NK-92 treated with Interleukin-12 subunit alpha and Interleukin-12 subunit beta, amount 100 ng/mL, for 24 hours (cell line): ENCODE data around the gene PLEKHA1.

Experiments
- DNase-seq: peaks from one replicate; lab custom pipeline; 2025; lab: John Stamatoyannopoulos, UW

PLEKHA1 gene

DNA sequence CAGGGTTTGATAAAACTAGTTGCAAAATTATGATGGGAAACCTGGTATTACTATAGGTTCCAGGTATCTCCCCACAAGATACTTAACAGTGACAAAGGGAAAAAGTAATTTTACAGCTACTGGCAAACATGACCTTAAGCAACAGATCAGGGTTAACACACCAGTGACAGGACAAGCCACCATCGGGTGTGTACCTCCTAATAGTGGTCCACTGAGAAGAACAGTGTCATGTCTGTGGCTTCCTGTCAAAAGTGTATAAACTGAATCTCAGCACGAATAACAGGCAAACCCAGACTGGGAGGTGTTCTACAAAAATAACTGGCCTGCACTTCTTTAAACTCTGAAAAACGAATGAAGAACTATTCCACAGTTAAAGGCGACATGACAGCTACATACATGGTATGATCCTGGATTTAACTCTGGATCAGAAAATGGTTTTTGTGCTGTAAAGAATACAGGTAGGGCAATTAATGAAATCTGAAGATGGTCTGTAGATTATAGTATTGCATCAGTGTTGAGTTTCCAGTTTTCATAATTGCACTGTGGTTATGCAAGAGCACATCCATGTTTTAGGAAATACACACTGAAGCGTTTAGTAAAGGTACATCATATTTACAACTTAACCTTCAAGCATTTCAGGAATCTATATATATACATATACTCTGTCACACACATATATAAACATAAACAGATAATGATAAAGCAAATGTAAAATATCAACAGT, 47.9 kb downstream of the PLEKHA1 start:
- no peak for DNase-seq

- DNase-seq, result no peak
Measured at GRCh38 chr10:122424059-122424458, 49.6 kb downstream of the PLEKHA1 start.

GRCh38 chr10:122426829-122427228, 52.3 kb downstream of the PLEKHA1 start:
- no peak for DNase-seq

GRCh38 chr10:122427280-122427679, 52.8 kb downstream of the PLEKHA1 start:
- DNase-seq, result no peak

- DNase-seq, result no peak
Measured at GRCh38 chr10:122435212-122435827, 60.8 kb downstream of the PLEKHA1 start.

DNA sequence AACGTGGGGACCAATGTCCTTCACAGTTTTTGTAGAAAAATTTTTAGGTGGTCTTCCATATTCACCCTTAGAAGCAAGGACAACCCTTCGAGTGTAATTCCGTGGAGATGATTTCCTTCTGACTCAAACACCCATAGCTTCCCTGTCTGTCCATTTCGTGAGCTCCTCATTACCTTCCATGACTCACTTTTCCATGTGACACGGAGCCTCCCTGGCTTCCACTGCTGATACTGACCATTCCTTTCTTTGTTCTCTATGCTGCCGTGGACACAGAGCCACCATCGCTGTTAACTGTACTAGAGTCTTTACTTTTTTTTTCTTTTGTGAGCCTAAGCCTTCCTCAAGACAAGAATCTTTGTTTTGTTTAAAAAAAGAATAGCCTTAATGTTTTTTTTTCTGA, 67.5 kb downstream of the PLEKHA1 start:
- no peak for DNase-seq

GRCh38 chr10:122445469-122445868, 71.0 kb downstream of the PLEKHA1 start:
- no peak for DNase-seq

DNA sequence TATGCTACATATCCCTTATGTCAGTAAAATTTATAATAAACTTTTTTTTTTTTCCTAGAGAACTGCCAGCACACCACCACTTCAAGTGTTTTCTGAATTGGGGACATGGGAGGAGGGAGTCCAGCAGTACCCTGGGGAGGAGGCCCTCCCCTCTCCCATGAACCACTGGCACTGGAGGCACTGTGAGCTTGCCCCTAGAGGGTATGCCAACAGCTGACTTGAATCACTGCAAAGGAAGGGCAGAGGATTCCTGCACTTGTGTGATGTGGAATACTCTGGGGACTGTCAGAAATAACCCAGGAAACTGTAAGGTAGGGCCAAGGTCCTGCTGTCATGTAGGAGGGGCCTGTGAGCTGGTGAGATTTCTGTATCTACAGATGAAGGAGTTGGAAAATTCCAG, 71.4 kb downstream of the PLEKHA1 start:
- no peak for DNase-seq

- no peak for DNase-seq
Measured at GRCh38 chr10:122446668-122447423, 72.3 kb downstream of the PLEKHA1 start.

DNA sequence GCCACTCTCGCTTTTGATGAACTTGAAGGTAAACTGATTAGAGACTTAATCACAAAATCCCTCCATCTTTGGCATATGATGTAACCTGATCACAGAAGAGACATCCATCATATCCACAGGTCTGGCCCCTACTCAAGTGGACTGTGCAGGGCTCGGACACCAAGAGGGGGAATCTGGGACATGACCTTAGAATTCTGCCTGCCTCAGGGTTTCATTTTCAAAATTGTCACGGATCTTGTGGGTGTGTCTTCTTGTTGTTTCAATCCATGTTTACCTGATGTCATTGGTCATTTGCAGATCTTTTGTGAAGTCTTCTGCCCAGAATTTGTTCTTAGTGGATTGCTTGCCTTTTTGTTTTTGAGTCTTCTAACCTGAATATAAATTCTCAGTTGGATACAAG, 74.1 kb downstream of the PLEKHA1 start:
- DNase-seq, result no peak

DNA sequence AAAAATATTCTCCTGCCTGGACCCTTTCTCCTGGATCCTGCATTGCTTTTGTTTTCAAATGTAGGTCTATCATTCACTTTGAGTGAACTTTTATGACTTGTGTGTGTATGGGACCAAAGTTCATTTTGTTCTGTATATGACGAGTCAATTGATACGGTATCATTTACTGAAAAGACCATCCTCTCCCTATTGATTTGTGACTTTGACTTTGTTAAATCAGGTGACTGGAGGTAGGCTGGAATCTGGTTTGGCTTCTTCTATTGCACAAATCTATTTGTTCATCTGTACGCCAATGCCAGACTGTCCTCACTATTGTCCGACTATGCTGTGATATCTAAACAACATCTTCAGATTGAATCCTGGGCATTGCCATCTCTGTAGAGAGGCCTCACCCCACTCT, 74.6 kb downstream of the PLEKHA1 start:
- no peak for DNase-seq

DNA sequence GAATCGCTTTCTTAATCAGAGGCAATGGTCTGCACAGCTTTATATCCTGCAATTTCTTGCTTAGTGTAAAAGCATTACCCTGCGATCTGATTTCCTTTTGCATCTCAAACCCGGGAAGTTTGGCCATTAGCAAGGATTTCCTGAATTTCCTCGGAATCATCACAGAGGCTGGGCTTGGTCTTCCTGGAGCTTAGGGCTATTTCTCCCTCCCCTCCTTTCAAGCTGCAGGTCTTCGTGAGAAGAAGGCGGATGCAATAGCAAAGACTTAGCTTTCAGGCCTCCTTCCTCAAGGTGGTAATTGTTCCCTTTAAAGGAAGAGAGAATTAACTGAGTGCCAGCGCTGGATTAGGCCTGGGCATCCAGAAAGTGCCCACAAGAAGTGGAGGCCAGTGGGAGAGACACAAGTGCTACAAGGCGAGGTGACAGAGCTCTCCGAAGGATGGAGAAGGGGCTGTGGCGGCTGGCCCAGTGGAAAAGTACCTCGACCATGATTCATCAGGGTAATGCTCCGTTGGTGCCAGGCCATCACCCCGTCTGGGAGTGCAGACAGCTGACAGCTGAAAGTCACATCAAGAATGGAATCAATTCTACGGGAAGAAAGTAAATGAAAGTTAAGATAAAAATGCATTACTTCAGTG, 76.0 kb downstream of the PLEKHA1 start:
- no peak for DNase-seq

DNA sequence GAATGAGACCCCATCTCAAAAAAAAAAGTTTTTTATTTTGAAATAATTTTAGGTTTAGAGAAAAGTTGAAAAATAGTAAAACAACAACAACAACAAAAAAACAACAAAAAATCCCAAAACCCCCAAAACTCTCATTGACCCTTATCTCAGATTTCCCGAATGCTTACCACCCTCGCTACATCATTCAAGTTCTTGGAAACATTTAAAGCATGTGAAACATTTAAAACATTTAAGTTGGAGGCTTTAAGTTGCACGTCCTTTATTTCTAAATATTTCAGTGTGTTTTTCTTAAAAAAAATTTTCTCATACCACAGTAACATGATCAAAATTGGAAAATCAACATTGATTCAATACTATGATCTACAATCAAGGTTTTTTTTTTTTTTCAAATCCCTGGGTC, 79.6 kb downstream of the PLEKHA1 start:
- DNase-seq, result no peak

DNA sequence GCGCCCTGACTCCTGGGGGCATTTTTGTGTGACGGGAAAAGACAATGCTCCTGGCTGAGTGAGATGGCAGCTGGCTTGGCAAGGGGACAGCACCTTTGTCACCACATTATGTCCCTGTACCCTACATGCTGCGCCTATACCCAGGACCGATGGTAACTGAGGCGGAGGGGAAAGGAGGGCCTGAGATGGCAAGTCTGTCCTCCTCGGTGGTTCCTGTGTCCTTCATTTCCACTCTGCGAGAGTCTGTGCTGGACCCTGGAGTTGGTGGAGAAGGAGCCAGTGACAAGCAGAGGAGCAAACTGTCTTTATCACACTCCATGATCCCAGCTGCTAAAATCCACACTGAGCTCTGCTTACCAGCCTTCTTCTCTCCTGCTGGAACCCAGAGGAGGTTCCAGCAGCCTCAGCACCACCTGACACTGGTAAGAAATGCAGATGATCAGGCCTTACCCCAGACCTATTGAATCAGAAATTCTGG, 80.1 kb downstream of the PLEKHA1 start, which contains the start of gene ARMS2:
Gene ARMS2 (plus strand): TSS at position 51 of the 478 bp plus-strand sequence. CDS start 75 bp downstream, at position 126.
- DNase-seq, result no peak

- DNase-seq, result no peak
Measured at GRCh38 chr10:122455376-122456079, 81.0 kb downstream of the PLEKHA1 start.

DNA sequence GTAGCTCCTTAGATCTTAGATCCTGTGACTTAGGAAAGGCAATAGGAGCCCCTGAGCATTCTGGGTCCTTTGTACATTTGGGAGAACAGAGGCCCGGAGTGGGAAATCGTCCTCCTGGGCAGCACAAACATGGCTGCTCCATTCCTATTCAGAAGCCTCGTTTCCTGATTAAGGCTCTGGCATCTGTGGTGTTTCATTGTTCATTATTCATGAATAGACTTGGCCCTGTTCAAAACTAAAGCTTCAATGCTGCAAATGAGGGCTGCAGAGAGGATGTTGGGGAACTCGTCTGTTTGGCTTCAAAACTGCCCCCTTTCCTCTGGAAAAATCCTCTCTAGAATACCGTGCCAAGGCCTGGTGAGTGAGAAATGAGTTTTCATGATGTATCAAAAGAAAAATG, 83.4 kb downstream of the PLEKHA1 start:
- DNase-seq, result no peak

- no peak for DNase-seq
Measured at GRCh38 chr10:122458693-122459092, 84.2 kb downstream of the PLEKHA1 start.

DNA sequence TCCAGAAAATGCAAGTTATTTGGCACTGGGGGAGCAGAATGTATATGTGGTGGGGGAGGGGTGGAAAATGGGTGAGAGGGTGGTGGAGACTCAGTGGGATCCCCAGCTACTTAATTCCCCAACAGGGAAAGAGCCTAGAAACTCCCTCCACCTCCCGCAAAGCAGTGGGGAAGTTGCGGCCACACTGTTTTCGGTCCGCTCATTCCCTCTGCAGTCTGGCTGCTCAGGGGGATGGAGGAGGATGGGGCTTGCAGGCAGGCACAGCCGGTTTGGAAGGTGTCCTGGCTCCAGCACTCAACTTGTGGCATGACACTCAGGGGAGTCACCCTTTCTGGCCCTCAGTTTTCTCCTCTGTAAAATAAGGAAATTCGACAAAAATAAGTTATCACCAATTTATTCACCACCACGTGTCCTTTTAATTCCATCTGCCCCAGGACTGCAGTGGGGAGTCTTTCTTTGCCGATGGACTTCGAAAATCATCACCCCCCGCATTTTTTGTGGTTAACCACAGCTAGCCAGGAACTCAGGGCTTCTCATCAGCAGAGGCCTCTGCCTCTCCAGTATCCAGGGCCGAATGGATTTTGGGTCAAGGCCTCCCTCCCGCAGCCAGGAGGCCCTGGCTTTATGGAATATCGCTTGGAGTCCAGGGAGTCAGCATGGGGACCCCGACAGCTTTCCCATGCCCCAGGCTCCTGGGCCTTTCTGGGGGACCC, 85.2 kb downstream of the PLEKHA1 start:
- no peak for DNase-seq

- DNase-seq, result no peak
Measured at GRCh38 chr10:122460891-122461293, 86.4 kb downstream of the PLEKHA1 start.

GRCh38 chr10:122461367-122461728, 86.8 kb downstream of the PLEKHA1 start, which contains the start of gene HTRA1:
TSS of gene HTRA1 (plus strand) at chr10:122461553. CDS start at chr10:122461653, 100 bp downstream.
- no peak for DNase-seq
